Mesothelial cell of epicardium (in vitro differentiated cells): ENCODE measurements around the gene SPATC1L. TPM values are rescaled to one million over a fixed set of nuclear protein-coding genes. Genes with fewer than 3 reads are reported as not detected.

Source experiments
- DNase-seq, 2 experiments: peaks; one replicate each; pipeline ENCODE4 v3.0.0; 2021; ENCODE audit warnings: low spot score in 2 of 2; ENCODE audit not compliant: unreplicated experiment in 2 of 2
- H3K27ac Mint-ChIP-seq: 2 replicates; pipeline ENCODE4 v1.8.0; 2021; ENCODE audit warnings: mixed read lengths
- H3K27me3 Mint-ChIP-seq: 2 replicates; pipeline ENCODE4 v1.8.0; 2021; ENCODE audit warnings: low read depth, mixed read lengths
- H3K36me3 Mint-ChIP-seq: 2 replicates; pipeline ENCODE4 v1.8.0; 2021; ENCODE audit warnings: mixed read lengths
- H3K4me1 Mint-ChIP-seq: 2 replicates; pipeline ENCODE4 v1.8.0; 2021; ENCODE audit warnings: mixed read lengths
- H3K4me3 Mint-ChIP-seq: 2 replicates; pipeline ENCODE4 v1.8.0; 2021; ENCODE audit warnings: mild to moderate bottlenecking, moderate library complexity, mixed read lengths
- H3K9me3 Mint-ChIP-seq: 2 replicates; pipeline ENCODE4 v1.8.0; 2021; ENCODE audit warnings: mixed read lengths
- CTCF ChIP-seq: fragments of 200-600 bp; sonication (generic); IDR thresholded peaks from one replicate; pipeline ENCODE4 v1.5.0; 2021; ENCODE audit warnings: antibody characterized with exemption; ENCODE audit not compliant: unreplicated experiment
- total RNA-seq: library from RNA; stranded (reverse); gene quantifications from 3 replicates; pipeline ENCODE4 v1.2.1, GENCODE V29; 2021

SPATC1L gene
- total RNA-seq, 1 donor from 2014 or later: 28.1 TPM

GRCh38 chr21:46154955-46155513, 29.2 kb downstream of the SPATC1L start:
- Mint-ChIP-seq H3K9me3 (no peaks in the 10 kb centered on the region), H3K36me3 (no peaks in the 10 kb centered on the region), H3K27me3 (no peaks in the 10 kb centered on the region), H3K27ac (no peak overlapping the region), H3K4me1 (peaks cover 8% of the 10 kb centered on the region), H3K4me3 (no peak overlapping the region)
- TF ChIP-seq CTCF: no peak
- DNase-seq: no peak

GRCh38 chr21:46154155-46154954, 29.9 kb downstream of the SPATC1L start:
- Mint-ChIP-seq H3K4me3 (no peak overlapping the region), H3K27ac (no peak overlapping the region), H3K36me3 (no peaks in the 10 kb centered on the region), H3K9me3 (no peaks in the 10 kb centered on the region), H3K27me3 (no peaks in the 10 kb centered on the region), H3K4me1 (peaks cover 8% of the 10 kb centered on the region)
- TF ChIP-seq CTCF: no peak
- no peak for DNase-seq

GRCh38 chr21:46153247-46154154, 30.8 kb downstream of the SPATC1L start:
- Mint-ChIP-seq H3K27ac (no peak overlapping the region), H3K36me3 (no peaks in the 10 kb centered on the region), H3K9me3 (no peaks in the 10 kb centered on the region), H3K4me1 (peaks cover 8% of the 10 kb centered on the region), H3K4me3 (peak overlapping the region; percentile 36), H3K27me3 (no peaks in the 10 kb centered on the region)
- peak; percentile 70 for TF ChIP-seq CTCF
- peak in 1 of 2 experiments; percentile 83 for DNase-seq

GRCh38 chr21:46152927-46153246, 31.4 kb downstream of the SPATC1L start:
- Mint-ChIP-seq H3K9me3 (no peaks in the 10 kb centered on the region), H3K4me1 (peaks cover 8% of the 10 kb centered on the region), H3K36me3 (no peaks in the 10 kb centered on the region), H3K27ac (no peak overlapping the region), H3K4me3 (no peak overlapping the region), H3K27me3 (no peaks in the 10 kb centered on the region)
- no peak for TF ChIP-seq CTCF
- no peak for DNase-seq

GRCh38 chr21:46151989-46152926, 32.0 kb downstream of the SPATC1L start:
- DNase-seq: peak in 1 of 2 experiments; percentile 17
- Mint-ChIP-seq H3K27ac (peak overlapping the region; percentile 72), H3K4me3 (peak overlapping the region; percentile 43), H3K36me3 (no peaks in the 10 kb centered on the region), H3K27me3 (no peaks in the 10 kb centered on the region), H3K9me3 (no peaks in the 10 kb centered on the region), H3K4me1 (peaks cover 10% of the 10 kb centered on the region)
- TF ChIP-seq CTCF: no peak
